Loucy (cell line): ENCODE results near the gene TBL1XR1.

Experiments
- H2AFZ ChIP-seq: fragments of 200-600 bp; sonication (generic); 2 replicates; pipeline ENCODE4 v1.6.0; 2016; ENCODE audit warnings: antibody characterized with exemption, mild to moderate bottlenecking, low read length, moderate library complexity
- H3F3A ChIP-seq: fragments of 200-600 bp; 2 replicates; pipeline ENCODE4 v1.6.0; 2016; ENCODE audit warnings: antibody characterized with exemption, low read depth, mild to moderate bottlenecking
- H3K27me3 ChIP-seq: fragments of 200-600 bp; sonication (generic); 2 replicates; pipeline ENCODE4 v1.6.1; 2014; ENCODE audit warnings: low read length, mild to moderate bottlenecking; ENCODE audit not compliant: insufficient read depth, poor library complexity, severe bottlenecking
- H3K36me3 ChIP-seq: fragments of 200-600 bp; sonication (generic); 2 replicates; pipeline ENCODE4 v1.6.1; 2016; ENCODE audit warnings: low read length; ENCODE audit not compliant: insufficient read depth
- H3K4me1 ChIP-seq: fragments of 200-600 bp; sonication (generic); 2 replicates; pipeline ENCODE4 v1.5.1; 2014; ENCODE audit warnings: low read length, mild to moderate bottlenecking; ENCODE audit not compliant: insufficient read depth, poor library complexity, severe bottlenecking
- H3K4me2 ChIP-seq: fragments of 200-600 bp; sonication (generic); 2 replicates; pipeline ENCODE4 v1.6.0; 2014; ENCODE audit warnings: antibody characterized with exemption, low read length, low read depth, mild to moderate bottlenecking; ENCODE audit not compliant: poor library complexity, severe bottlenecking
- H3K4me3 ChIP-seq: fragments of 200-600 bp; sonication (generic); 2 replicates; pipeline ENCODE4 v1.5.1; 2014; ENCODE audit warnings: low read length, mild to moderate bottlenecking, mixed read lengths; ENCODE audit not compliant: poor library complexity, severe bottlenecking
- H3K79me2 ChIP-seq: fragments of 200-600 bp; sonication (generic); 2 replicates; pipeline ENCODE4 v1.6.1; 2014; ENCODE audit warnings: low read length; ENCODE audit not compliant: insufficient read depth
- H3K9ac ChIP-seq: fragments of 200-600 bp; sonication (generic); 2 replicates; pipeline ENCODE4 v1.6.0; 2014; ENCODE audit warnings: mild to moderate bottlenecking, low read depth, low read length, moderate library complexity; ENCODE audit not compliant: poor library complexity, severe bottlenecking
- H3K9me2 ChIP-seq: fragments of 200-600 bp; sonication (generic); replicated peaks from 2 replicates; pipeline ENCODE4 v1.6.1; 2016; ENCODE audit warnings: low read depth, low read length, mixed read lengths
- H3K9me3 ChIP-seq: fragments of 200-600 bp; sonication (generic); 2 replicates; pipeline ENCODE4 v1.6.1; 2014; ENCODE audit warnings: mild to moderate bottlenecking, antibody characterized with exemption, low read length, low read depth; ENCODE audit not compliant: insufficient read depth
- H4K20me1 ChIP-seq: fragments of 200-600 bp; sonication (generic); 2 replicates; pipeline ENCODE4 v1.6.0; 2014; ENCODE audit warnings: antibody characterized with exemption, low read length, mild to moderate bottlenecking; ENCODE audit not compliant: insufficient read depth, poor library complexity, severe bottlenecking
- EZH2phosphoT487 ChIP-seq: fragments of 200-600 bp; IDR thresholded peaks from 2 replicates; pipeline ENCODE4 v1.6.1; 2018; ENCODE audit warnings: antibody characterized with exemption, mild to moderate bottlenecking, moderate library complexity, borderline replicate concordance
- TF ChIP-seq, protein P1 (sequence below): fragments of 200-600 bp; sonication (generic); conservative IDR thresholded peaks from 2 replicates; pipeline ENCODE4 v1.5.1; 2014; ENCODE audit warnings: mild to moderate bottlenecking, antibody characterized with exemption, low read length

Gene TBL1XR1

DNA sequence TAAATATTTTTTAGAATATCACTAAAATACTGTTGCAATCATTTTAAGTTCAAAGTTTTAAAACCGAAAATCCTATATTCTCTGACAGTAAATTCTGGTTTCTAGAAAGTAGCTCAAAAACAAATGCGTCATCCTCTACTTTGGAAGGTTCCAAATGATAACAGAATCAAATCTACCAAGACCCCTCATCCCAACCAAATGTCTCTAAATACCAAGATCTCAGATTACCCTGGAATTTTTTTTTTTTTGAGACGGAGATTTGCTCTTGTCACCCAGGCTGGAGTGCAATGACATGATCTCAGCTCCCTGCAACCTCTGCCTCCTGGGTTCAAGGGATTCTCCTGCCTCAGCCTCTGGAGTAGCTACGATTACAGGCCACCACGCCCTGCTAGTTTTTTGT is 16.8 kb downstream of the TBL1XR1 start:
- Histone ChIP-seq H3K36me3 (no peaks in the 10 kb centered on the region; the same call in 1 of the 2 replicates), H3K9me3 (no peaks in the 10 kb centered on the region), H3F3A (0 out of 2 replicates have a peak, but pooled peaks cover 3% of the 10 kb centered on the region), H3K4me1 (peaks cover 25% of the 10 kb centered on the region), H3K4me3 (no peak overlapping the region), H3K4me2 (peak overlapping the region; percentile 19), H2AFZ (no peak overlapping the region), H3K9me2 (no peaks in the 10 kb centered on the region), H3K27me3 (no peaks in the 10 kb centered on the region), H3K79me2 (peaks cover 100% of the 10 kb centered on the region), H4K20me1 (peaks cover 98% of the 10 kb centered on the region), H3K9ac (no peak overlapping the region)
- no peak for TF ChIP-seq EZH2phosphoT487
- TF ChIP-seq, protein P1, sequence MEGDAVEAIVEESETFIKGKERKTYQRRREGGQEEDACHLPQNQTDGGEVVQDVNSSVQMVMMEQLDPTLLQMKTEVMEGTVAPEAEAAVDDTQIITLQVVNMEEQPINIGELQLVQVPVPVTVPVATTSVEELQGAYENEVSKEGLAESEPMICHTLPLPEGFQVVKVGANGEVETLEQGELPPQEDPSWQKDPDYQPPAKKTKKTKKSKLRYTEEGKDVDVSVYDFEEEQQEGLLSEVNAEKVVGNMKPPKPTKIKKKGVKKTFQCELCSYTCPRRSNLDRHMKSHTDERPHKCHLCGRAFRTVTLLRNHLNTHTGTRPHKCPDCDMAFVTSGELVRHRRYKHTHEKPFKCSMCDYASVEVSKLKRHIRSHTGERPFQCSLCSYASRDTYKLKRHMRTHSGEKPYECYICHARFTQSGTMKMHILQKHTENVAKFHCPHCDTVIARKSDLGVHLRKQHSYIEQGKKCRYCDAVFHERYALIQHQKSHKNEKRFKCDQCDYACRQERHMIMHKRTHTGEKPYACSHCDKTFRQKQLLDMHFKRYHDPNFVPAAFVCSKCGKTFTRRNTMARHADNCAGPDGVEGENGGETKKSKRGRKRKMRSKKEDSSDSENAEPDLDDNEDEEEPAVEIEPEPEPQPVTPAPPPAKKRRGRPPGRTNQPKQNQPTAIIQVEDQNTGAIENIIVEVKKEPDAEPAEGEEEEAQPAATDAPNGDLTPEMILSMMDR: no peak

GRCh38 chr3:177179281-177180067 is 17.8 kb downstream of the TBL1XR1 start:
- no peak for TF ChIP-seq EZH2phosphoT487
- TF ChIP-seq, protein P1: no peak
- H3K4me1 ChIP-seq: peaks cover 16% of the 10 kb centered on the region
- H3K4me3 ChIP-seq: no peak overlapping the region
- no peak overlapping the region for H3K9ac ChIP-seq
- H3K9me2 ChIP-seq: no peaks in the 10 kb centered on the region
- peaks cover 98% of the 10 kb centered on the region for H4K20me1 ChIP-seq
- no peaks in the 10 kb centered on the region for H3K9me3 ChIP-seq
- no peaks in the 10 kb centered on the region for H3K27me3 ChIP-seq
- H3K79me2 ChIP-seq: peaks cover 100% of the 10 kb centered on the region
- H3K4me2 ChIP-seq: no peak overlapping the region
- H2AFZ ChIP-seq: no peak overlapping the region
- peaks cover 3% of the 10 kb centered on the region; the same call in 1 of the 2 replicates for H3K36me3 ChIP-seq
- H3F3A ChIP-seq: 0 out of 2 replicates have a peak, but pooled peaks cover 3% of the 10 kb centered on the region

GRCh38 chr3:177177749-177178221 is 19.5 kb downstream of the TBL1XR1 start:
- H3K36me3 ChIP-seq: peaks cover 6% of the 10 kb centered on the region; the same call in 1 of the 2 replicates
- H4K20me1 ChIP-seq: peaks cover 98% of the 10 kb centered on the region

More at GRCh38 chr3:177177749-177178221, 19.5 kb downstream of the TBL1XR1 start:
- Histone ChIP-seq H3K4me3 (no peak overlapping the region), H3K9me3 (no peaks in the 10 kb centered on the region), H3K79me2 (peaks cover 100% of the 10 kb centered on the region), H3K27me3 (no peaks in the 10 kb centered on the region), H2AFZ (no peak overlapping the region), H3K4me2 (no peak overlapping the region), H3K9ac (no peak overlapping the region), H3K4me1 (peaks cover 16% of the 10 kb centered on the region), H3K9me2 (no peaks in the 10 kb centered on the region), H3F3A (0 out of 2 replicates have a peak, but pooled peaks cover 3% of the 10 kb centered on the region)
- TF ChIP-seq, protein P1: no peak
- no peak for TF ChIP-seq EZH2phosphoT487
